Measurements from ENCODE around the gene UBE2E2.
A peak's percentile ranks its signal among the peaks of the same experiment; 100 is the strongest.
"Not testable (repeated sequence)": the region's sequence is repeated elsewhere in the genome, so short reads cannot be mapped to it uniquely, and the experiment has no call there.

Gene UBE2E2

GRCh38 chr3:23592961-23593931 lies 390.1 kb downstream of the UBE2E2 start:
- DNase-seq: no peak

DNA sequence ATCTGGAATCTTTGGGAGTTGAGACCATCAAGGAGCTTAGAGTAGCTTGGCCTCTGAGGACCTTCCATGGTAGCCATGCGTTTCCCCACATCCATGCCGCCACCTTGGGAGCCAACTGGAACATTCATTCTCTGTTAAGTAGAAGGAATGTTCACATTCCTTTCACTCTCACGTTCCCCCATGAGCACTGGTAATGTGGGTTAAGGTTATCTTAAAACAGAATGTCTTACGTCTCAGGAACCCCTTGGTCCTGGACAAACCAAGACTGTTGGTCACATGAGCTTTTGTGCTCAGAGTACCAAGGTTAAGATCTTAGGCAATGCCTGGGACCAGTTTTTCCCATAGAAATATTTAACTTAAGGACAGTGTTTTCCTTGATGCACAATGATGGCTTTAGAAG lies 390.9 kb downstream of the UBE2E2 start:
- no peak for DNase-seq

DNA sequence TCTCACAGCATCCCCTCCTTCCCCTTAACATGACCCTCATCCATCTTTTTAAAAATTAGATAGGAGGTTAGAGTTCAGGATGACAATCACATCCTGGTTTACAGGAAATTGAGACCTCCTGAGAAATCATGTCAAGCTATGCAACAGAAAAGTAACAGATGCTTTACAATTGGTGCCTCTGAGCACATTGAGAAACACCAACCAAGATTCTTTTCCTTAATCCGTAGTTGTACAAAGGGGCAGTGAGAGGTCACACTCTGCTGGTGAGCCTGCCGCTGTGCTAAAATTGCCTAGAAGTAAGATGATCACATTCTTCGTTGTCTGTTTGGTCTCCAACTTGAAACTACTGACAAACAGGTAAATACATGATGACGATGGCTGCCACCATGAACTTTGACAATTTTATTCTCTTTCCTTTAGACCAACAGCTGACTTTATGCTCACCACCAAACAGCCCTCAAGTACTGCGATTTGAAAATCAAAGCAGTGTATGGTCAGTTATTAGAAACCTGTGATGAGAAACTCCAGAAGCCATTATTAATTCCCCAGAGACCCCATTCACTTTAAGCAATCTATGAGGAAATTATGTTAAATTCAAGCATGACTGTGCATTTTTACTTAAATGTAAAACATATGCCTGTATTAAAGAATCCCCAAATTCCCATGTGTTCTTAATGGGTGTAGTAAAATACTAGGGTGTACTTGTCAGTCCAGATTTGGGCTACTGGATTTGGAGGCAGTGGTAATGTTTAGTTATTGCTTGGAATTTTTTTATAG lies 392.0 kb downstream of the UBE2E2 start:
- DNase-seq: no peak

GRCh38 chr3:23595851-23596250 lies 392.7 kb downstream of the UBE2E2 start:
- no peak for DNase-seq

- DNase-seq: no peak
Measured at GRCh38 chr3:23600167-23600871, 397.2 kb downstream of the UBE2E2 start.

GRCh38 chr3:23601091-23601822 lies 398.1 kb downstream of the UBE2E2 start:
- DNase-seq: no peak

GRCh38 chr3:23602971-23603370 lies 399.8 kb downstream of the UBE2E2 start:
- peak; percentile 13 for DNase-seq

GRCh38 chr3:23607184-23607847 lies 404.2 kb downstream of the UBE2E2 start:
- no peak for DNase-seq

GRCh38 chr3:23608650-23609049 lies 405.5 kb downstream of the UBE2E2 start:
- no peak for DNase-seq

DNA sequence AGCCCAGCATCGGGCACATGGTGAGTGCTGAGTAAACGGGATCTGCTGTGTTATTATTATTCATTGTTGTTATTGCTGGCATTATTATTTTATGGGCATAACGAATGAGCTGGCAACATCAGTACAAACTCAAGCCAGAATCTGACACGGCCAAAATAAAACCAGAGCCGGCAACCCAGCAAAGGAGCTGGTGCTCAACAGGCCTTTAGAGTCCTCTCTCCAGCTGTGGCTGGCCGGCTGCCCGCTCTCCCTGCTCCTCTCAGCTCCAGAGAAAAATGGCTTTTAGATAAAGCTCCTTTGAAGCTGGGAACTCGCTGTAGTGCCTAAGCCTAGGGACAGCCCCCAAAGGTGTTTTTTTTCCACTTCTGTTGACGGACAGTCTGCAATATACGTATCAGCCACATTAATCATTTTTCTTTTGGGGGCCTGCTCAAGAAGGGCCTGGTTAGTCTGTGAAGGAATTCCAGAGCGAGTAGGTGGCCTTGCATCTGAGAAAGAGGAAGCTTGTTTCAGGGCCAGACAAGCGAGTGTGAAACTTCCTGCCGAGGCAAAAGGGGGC lies 408.7 kb downstream of the UBE2E2 start:
- DNase-seq: no peak

DNA sequence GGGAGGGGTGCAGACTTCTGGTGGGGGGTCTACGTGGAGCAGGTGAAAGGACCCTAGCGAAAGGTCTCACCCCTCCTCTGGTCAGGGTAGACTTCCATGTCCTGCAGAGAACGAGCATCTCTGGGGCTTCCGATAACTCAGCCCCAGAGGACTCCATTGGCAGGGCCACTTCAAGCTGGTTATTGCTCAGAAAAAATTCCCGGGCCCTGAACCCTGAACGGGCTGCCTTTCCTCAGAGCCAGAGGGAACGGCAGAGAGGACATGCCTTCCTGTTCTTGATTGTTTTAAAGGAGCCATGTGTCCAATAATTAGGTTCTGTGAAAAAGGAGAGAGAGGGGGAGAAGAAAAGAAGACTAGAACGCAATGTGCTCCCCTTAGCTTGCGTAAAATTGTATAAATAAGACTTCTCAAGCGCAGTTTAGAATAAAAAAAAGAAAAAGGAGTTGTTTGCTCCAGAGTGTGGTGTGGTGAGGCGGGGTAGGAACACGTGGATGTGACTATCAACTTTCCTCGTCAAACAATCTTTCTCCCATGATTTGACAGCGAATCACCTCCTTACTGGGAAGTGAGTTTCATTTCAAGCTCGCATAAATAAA lies 409.3 kb downstream of the UBE2E2 start:
- DNase-seq: no peak

- no peak for DNase-seq
Measured at GRCh38 chr3:23615068-23615467, 411.9 kb downstream of the UBE2E2 start.

DNA sequence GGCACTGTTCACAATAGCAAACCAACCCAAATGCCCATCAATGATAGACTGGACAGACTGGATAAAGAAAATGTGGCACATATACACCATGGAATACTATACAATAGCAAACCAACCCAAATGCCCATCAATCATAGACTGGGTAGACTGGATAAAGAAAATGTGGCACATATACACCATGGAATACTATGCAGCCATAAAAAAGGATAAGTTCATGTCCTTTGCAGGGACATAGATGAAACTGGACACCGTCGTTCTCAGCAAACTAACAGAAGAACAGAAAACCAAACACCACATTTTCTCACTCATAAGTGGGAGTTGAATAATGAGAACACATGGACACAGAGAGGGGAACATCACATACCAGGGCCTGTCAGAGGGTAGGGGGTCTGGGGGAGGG lies 415.3 kb downstream of the UBE2E2 start:
- not testable (repeated sequence) for DNase-seq

DNA sequence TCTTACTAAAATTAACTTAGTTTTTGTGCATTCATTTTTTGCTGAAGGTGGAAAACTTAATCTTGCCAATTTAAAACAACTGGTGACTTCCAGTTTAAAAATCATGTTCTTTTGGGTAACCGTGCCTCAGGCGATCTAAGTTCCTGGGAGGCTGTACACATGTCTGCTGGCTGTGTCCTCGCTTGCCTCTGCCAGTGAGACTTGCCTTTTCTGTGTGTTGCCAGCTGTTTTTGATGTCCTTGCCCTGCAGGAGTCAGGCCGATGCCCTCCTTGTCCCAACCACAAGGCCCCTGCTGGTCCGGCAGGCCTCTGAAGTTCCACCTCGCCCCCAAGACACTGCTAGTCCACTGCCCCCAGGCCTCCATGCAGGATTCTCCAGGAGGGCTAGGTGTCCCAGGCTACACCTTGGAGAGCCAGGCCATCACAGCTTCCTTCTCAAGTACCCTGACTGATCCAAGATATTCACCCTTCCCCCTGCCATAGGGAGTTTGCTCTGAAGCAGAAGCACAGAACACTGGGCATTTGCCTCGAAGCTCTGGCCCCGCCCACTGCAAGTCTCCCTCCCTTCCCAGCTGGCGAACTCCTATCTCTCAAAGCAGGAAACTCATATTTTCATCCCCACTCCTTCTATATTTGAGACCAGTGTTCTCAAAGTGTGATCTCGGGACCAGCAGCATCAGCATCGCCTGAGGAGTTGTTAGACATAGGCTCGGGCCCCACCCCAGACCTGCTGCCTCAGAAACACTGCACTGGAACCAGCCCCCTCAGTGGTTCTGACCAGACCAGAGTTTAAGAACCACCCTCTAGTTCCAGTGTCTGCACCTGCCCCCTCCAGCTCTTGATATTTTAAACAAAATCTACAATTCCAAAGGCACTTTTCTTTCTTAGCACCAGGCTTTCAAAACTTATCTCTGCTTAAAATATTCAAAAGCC lies 416.8 kb downstream of the UBE2E2 start:
- DNase-seq: no peak

- no peak for DNase-seq
Measured at GRCh38 chr3:23620638-23621015, 417.5 kb downstream of the UBE2E2 start.

GRCh38 chr3:23623844-23624243 lies 420.7 kb downstream of the UBE2E2 start:
- no peak for DNase-seq

DNA sequence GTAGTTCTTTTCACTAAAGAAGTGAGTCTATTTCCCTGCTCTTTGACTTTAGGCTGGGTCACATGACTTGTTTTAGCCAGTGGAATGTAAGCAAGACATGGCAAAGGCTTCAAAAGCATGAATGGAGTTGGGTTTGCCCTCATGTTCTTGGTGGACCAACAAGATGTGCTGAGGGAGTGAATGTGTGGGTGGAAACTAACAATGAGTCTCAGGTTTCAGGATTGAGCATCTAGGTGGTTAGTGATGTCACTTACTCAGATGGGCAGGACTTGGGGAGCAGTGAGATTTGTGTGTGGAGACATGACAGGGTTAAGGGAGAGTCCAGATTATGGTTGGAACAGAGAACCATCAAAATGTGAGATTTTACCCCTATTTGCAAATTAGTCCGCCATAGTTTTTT lies 421.2 kb downstream of the UBE2E2 start:
- no peak for DNase-seq

GRCh38 chr3:23626442-23626841 lies 423.3 kb downstream of the UBE2E2 start:
- no peak for DNase-seq

DNA sequence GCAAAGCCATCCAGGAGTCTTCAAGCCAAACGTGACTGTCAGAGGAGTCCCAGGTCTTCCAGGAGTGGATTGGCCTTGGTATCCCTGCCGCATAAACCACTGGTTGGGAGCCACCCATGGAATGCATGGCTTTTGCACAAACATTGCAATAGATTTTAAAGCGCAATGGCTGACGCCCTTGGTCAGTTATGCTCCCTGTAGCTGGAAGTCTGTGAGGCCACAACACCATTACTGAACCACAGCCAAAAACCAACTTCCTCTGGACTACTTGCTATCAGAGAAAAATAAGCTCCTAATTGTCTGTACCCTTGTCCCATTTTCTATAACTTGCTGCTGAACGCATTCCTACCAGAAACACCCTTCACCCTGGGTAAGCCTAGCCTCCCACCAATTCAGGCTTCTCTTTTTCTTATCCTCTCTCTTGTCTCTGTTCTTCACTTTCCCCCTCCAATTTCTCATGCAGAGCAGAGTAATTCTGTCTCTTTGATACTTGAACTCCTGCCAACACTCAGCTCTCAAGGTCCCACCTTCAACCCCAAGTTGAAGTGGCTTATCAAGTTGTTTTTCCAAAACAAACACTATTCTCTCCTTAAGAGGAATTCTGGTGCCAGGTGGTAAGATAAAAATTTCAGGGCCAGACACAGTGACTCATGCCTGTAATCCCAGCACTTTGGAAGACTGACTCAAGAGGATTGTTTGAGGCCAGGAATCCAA lies 426.2 kb downstream of the UBE2E2 start:
- DNase-seq: no peak
